RWPE2 (cell line): ENCODE results near the gene ACAT2.

Experiments
- ATAC-seq: fragments of 200-7000 bp; cut with Tn5 transposase; 3 replicates; pipeline ENCODE4 v1.9.1; 2021; ENCODE audit warnings: low read depth
- DNase-seq: peaks from one replicate; pipeline ENCODE4 v3.0.0-alpha.2; 2020; ENCODE audit warnings: low spot score
- H3K27ac ChIP-seq: fragments of 450-650 bp; 2 replicates; pipeline ENCODE4 v1.5.1; 2017; ENCODE audit warnings: mild to moderate bottlenecking; ENCODE audit not compliant: poor library complexity, severe bottlenecking
- H3K27me3 ChIP-seq: fragments of 250-450 bp; sonication (Bioruptor Pico); 2 replicates; pipeline ENCODE4 v1.5.1; 2021; ENCODE audit warnings: mild to moderate bottlenecking, moderate library complexity; ENCODE audit not compliant: insufficient read depth, poor library complexity, severe bottlenecking
- H3K36me3 ChIP-seq: fragments of 250-450 bp; sonication (Bioruptor Pico); 2 replicates; pipeline ENCODE4 v1.5.1; 2020; ENCODE audit warnings: low read depth, mild to moderate bottlenecking, moderate library complexity
- H3K4me1 ChIP-seq: fragments of 250-450 bp; sonication (Bioruptor Pico); 2 replicates; pipeline ENCODE4 v1.5.1; 2021; ENCODE audit warnings: mild to moderate bottlenecking, moderate library complexity; ENCODE audit not compliant: insufficient read depth, poor library complexity, severe bottlenecking
- H3K4me3 ChIP-seq: fragments of 250-450 bp; sonication (Bioruptor Pico); 2 replicates; pipeline ENCODE4 v1.5.1; 2021; ENCODE audit warnings: mild to moderate bottlenecking, moderate library complexity; ENCODE audit not compliant: severe bottlenecking
- H3K9me3 ChIP-seq: fragments of 250-450 bp; sonication (Bioruptor Pico); 2 replicates; pipeline ENCODE4 v1.5.1; 2021; ENCODE audit warnings: mild to moderate bottlenecking, moderate library complexity; ENCODE audit not compliant: severe bottlenecking
- CTCF ChIP-seq: fragments of 450-650 bp; IDR thresholded peaks from one replicate; pipeline ENCODE4 v1.5.1; 2017; ENCODE audit warnings: mild to moderate bottlenecking, moderate library complexity; ENCODE audit not compliant: poor library complexity, severe bottlenecking

The ACAT2 gene

DNA sequence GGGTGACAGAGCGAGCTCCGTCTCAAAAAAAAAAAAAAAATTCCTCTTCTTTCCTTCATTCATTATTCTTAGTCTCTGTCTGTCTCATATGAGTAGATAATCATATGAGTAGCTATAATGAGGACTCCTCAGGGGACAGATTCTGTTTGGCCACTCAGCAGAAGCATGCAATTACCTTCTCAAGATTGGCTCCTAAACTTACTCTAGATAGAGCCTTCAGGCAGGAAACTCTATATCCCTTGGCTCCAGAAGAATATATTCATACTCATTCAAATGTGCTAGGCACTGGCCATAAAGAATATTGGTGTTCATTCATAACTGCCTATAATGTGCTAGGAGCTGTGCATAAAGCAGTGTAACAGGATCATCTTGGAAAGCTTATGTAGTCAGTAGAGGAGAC is 2.2 kb upstream of the ACAT2 start:
- peaks cover 20% of the 10 kb centered on the region for H3K4me1 ChIP-seq
- no peak overlapping the region for H3K4me3 ChIP-seq
- peak overlapping the region; percentile 91 for H3K27ac ChIP-seq

GRCh38 chr6:159760602-159761057 is 1.2 kb upstream of the ACAT2 start:
- peak overlapping the region; percentile 91 for H3K27ac ChIP-seq
- peaks cover 50% of the 10 kb centered on the region for H3K36me3 ChIP-seq
- H3K4me3 ChIP-seq, result peak overlapping the region; percentile 65

More for the DNA sequence above, 2.2 kb upstream of the ACAT2 start:
- Histone ChIP-seq H3K9me3 (no peaks in the 10 kb centered on the region), H3K36me3 (peaks cover 48% of the 10 kb centered on the region), H3K27me3 (no peaks in the 10 kb centered on the region)
- no peak for ATAC-seq
- TF ChIP-seq CTCF, result no peak
- no peak for DNase-seq

DNA sequence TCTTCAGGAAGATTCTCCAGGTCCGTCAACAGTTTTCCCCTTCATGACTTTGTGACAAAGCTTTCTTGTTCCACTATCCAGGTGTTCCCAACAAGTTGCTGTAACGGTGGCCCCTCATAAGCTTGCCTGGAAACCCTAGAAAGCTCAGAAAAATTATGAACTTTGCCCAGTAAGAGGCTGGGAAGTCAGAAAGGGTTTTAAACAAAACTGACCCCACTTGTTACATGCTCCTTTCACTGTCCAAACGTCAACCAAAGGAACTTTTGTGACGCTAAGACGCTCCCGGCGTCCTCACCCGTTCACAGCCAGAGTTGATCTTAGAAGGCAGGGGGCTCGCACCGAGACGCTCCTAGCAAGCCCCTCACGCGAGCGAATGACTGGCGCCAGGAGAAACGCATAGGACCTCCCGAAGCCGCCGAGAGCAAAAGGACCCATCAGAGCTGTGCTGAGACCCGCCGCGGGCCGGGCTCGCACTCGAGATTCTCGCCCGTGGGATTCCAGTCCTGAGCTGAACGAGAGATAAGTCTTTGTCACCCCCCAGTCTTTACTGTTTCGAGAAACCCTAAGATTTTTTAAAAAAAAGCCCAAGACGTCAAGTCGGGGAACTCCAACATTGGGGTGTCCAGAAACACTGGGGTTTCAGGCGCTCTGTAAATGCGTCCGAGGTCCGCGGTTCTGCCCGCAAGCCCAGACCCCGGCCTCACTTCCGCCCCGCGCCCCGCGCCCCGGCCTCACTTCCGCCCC is 544 bp upstream of the ACAT2 start:
- Histone ChIP-seq H3K9me3 (no peaks in the 10 kb centered on the region), H3K4me3 (peak overlapping the region; percentile 65), H3K4me1 (peaks cover 20% of the 10 kb centered on the region), H3K27me3 (no peaks in the 10 kb centered on the region), H3K36me3 (peaks cover 50% of the 10 kb centered on the region), H3K27ac (peak overlapping the region; percentile 91)
- ATAC-seq (no peak), DNase-seq (no peak)
- no peak for TF ChIP-seq CTCF

More at GRCh38 chr6:159760602-159761057, 1.2 kb upstream of the ACAT2 start:
- DNase-seq (no peak), ATAC-seq (peak; percentile 43)
- Histone ChIP-seq H3K9me3 (no peaks in the 10 kb centered on the region), H3K4me1 (peaks cover 20% of the 10 kb centered on the region), H3K27me3 (no peaks in the 10 kb centered on the region)
- no peak for TF ChIP-seq CTCF

DNA sequence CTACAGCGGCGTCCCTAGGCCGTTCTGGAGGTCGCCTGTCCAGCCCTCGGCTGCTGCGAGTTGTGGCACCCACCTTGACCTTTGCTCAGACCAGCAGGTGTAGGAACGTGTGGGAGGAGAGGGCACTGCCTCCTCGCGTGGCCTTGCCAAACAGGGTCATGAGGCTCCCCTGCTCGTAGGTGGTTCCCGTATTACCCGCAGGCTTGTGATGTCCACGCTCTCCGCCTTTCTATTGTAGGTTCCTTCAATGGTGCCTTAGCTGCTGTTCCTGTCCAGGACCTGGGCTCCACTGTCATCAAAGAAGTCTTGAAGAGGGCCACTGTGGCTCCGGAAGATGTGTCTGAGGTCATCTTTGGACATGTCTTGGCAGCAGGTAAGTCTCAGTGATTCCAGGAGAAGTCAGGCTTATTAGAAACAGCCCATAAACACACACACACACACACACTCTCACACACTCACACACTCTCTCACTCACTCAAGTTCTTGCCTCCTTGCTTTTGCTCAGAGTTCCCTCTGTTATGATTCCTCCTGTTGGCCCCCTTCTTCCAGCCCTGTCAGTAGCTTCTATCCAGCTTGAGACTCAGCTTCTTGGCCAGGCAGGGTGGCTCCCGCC is 942 bp downstream of the ACAT2 start:
- no peaks in the 10 kb centered on the region for H3K9me3 ChIP-seq
- DNase-seq (no peak), ATAC-seq (no peak)
- H3K36me3 ChIP-seq, result peaks cover 55% of the 10 kb centered on the region
- peak overlapping the region; percentile 91 for H3K27ac ChIP-seq
- H3K4me1 ChIP-seq, result peaks cover 20% of the 10 kb centered on the region
- no peaks in the 10 kb centered on the region for H3K27me3 ChIP-seq
- no peak for TF ChIP-seq CTCF
- peak overlapping the region; percentile 65 for H3K4me3 ChIP-seq

DNA sequence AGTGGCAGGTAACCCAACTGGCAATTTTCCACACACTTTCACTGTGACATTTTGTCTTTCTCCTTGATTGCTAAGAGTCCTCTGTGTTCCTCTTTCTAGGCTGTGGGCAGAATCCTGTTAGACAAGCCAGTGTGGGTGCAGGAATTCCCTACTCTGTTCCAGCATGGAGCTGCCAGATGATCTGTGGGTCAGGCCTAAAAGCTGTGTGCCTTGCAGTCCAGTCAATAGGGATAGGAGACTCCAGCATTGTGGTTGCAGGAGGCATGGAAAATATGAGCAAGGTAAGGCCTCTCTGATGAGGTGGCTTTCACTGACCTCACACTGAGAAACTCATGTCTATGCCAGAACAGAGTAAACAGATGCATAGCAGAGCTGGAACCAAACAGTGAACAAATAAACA is 5.1 kb downstream of the ACAT2 start:
- Histone ChIP-seq H3K9me3 (no peaks in the 10 kb centered on the region), H3K4me3 (no peak overlapping the region), H3K36me3 (peaks cover 92% of the 10 kb centered on the region), H3K27me3 (no peaks in the 10 kb centered on the region), H3K27ac (no peak overlapping the region), H3K4me1 (peaks cover 3% of the 10 kb centered on the region)
- ATAC-seq (no peak), DNase-seq (no peak)
- TF ChIP-seq CTCF, result no peak
